Measurements from ENCODE around the gene LAMTOR5.

LAMTOR5 gene

DNA sequence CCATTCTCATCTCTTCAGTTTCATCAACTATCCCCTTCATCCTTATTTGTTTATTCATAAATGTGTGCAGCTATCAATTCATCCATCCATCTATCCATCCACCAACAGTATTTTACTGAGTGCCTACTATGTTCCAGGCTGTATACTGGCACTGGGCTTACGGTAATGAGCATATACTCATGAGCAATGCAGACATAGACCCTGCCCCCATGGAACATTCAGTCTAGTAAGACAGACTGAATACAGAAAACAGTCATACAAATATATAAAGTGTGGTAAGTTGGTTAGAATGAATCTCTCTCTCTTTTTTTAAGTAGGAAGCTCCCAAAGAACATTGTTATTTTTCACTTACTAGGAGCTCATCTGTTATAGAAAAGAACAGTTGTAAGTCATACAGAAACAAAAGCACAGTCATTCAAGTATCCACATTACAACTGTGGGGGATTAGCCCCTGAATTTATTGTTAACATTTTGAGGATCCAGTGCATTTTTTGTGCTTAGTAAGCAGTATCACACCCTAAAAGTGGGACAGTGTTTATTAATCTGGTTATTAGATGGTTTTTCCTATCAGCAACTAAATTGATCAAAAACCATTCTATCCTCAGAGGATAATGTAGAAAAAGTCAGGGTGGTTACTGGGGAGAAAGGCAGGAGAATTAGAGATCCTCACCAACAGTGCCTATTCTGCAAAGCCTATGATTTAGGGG lies 20.3 kb downstream of the LAMTOR5 start:
- DNase-seq (ENCODE audit: low read depth), result no peak

DNA sequence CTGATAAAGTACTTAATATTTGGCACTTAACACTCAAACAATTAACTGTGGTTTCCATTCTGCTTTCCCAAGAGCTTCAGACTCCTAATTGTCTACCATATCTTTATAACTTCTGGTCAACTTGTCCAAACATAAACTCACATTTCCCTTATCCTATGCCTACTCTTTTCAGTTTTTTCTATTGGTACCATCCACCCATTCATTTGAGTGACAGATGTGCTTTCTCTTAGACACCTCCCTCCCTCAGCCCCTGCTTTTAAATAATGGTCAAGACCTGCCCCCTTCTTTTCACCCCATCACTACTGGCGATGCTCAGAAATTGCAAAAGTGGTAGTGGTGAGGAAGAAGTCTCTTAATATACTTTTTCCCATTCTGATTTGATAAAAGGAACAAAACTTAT lies 22.1 kb downstream of the LAMTOR5 start:
- no peak for DNase-seq (ENCODE audit: low read depth)

DNA sequence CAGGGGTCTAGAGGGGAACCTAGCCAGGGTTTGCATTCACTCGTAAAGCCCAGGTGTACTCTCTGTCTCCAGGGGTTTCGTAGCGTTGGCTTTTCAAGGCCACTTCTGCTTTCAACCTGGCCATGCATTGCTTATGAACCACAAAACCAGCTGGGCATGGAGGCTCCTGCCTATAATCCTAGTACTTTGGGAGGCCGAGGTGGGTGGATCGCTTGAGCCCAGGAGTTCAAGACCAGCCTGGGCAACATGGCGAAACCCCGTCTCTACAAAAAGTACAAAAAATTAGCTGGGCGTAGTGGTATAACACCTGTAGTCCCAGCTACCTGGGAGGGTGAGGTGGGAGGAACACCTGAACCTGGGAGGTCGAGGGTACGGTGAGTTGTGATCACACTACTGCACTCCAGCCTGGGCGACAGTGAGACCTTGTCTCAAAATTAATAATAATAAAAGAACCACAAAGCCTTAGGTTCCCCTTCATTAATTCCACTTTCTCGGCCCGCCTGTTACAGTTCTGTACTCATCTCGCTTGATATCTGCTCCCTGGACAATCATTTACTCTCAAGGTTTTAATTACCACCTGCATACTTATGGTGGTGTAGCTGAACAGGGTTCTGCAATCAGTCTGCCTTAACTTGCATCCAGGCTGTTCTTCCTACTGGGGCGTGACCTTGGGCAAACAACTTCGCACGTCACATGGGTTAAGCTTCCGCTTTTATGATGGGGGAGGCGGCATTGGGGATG lies 22.7 kb downstream of the LAMTOR5 start:
- no peak for DNase-seq (ENCODE audit: low read depth)

DNA sequence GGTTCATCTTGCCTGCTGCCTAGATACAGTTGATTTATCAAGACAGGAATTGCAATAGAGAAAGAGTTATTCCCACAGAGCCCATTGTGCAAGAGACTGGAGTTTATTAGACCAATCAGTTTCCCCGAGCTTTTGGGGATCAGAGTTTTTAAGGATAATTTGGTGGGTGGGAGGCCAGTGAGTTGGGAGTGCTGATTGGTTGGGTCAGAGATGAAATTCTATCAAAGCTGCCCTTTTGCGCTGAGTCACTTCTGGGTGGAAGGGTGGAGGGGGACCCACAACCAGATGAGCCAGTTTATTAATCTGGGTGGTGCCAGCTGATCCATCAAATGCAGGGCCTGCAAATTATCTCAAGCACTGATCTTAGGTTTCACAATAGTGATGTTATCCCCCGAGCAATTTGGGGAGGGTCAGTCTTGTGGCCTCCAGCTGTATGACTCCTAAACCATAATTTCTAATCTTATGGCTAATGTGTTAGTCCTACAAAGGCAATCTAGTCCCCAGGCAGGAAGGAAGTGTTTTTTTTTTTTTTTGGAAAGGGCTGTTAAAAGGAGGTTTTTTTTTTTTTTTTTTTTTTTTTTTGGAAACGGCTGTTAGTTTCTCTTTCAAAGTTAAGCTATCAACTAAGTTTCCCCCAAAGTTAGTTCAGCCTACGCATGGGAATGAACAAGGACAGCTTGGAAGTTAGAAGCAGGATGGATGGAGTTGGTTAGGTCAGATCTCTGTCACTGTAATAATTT lies 24.1 kb downstream of the LAMTOR5 start:
- no peak for DNase-seq (ENCODE audit: low read depth)

DNA sequence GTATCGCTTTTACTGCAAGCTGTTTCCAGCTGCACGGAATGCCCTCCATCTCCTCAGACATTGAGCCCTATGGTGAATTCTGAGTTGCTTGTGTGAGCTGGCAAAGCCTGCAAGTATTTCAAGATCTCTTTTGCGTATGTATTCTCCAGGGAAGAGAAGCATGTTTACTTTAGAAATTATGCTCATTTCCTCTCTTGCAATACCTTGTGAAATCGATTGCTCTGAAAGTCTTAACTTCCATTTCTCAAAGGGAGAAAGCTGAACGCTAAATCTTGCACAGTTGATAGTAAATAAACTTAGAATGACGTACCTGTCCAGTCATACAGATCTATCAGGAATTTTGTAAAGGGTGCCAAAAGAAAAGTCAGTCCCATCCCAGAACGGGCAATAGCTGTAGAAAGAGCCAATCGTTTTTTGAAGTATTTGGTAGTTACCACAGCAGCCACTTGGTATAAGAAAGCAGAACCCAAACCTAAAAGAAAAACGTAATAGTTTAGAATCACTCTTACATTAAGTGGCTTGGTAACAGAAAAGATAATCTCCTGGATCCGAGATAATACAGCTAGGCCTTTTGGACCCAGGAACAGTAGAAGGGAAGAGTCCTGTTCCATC lies 26.7 kb downstream of the LAMTOR5 start:
- no peak for DNase-seq (ENCODE audit: low read depth)

DNA sequence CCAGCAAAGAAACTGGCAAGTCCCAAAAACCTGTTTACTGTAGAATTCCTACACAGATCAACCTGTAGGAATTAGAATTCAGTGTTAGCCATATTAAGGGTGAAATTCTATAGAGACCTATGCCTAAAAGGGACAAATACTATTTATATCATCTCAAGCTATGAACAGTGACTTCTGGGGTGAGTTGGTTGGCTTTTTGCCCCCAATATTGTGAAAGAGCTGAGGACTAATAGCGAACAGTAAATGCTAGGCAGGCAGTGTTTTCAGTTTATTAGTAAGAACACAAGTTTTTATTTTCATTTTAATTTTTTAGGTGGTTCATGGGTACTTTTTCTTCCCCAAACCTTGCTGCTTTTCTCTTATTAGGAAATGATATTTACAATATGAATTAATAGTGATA lies 32.0 kb downstream of the LAMTOR5 start:
- DNase-seq (ENCODE audit: low read depth), result no peak

DNA sequence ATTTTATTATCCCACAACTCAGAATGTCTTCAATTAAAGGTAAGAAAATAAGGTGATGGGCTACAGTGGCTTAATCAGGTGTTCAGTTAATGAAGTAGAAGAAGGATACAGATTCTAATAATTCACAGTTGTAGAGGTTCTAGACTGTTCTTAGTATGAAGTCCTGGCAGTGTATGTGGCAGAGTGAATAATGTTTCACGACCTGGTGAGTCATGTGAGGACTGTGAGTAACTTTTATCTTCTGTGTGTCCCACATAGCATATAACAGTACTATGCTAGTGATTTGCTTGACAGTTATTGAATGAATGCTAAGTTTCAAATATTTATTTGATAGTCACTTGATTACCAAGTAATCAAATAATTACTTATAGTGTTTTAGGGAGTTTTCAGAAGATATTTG lies 36.7 kb downstream of the LAMTOR5 start:
- DNase-seq (ENCODE audit: low read depth), result no peak

DNA sequence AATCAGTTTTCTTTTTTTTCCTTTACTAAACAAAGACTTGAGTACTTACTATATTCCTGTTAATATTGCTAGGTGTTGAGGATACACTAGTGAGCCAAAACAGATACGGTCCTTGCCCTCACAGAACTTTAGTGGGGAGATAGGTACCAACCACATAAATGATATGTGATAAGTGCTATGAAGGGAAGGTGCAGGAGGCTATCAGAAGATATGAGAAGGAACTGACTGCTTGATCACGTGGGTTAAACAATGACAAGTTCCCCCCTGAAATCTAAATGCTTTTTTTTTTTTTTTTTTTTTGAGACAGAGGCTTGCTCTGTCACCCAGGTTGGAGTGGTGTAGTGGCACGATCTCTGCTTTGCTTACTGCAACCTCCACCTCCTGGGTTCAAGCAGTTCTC lies 43.3 kb downstream of the LAMTOR5 start:
- no peak for DNase-seq (ENCODE audit: low read depth)

DNA sequence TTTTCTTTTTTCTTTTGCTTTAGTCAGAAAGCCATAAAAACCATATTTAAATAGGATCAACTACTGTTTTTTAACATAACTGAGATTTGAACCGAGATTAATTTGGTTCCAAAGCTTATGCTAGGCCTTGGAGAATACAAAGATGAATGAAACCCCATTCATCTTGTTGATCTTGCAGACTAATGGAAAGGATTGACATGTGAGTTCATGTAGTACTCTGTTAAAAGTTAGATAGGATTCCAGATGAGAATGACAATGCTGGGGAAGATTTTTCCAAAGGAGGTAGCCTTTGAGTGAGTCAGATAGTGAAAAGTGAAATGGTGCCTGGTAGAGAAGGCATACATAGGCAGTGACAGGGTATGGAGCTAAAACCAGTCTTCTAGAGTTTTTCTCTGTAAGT lies 45.6 kb downstream of the LAMTOR5 start:
- no peak for DNase-seq (ENCODE audit: low read depth)

DNA sequence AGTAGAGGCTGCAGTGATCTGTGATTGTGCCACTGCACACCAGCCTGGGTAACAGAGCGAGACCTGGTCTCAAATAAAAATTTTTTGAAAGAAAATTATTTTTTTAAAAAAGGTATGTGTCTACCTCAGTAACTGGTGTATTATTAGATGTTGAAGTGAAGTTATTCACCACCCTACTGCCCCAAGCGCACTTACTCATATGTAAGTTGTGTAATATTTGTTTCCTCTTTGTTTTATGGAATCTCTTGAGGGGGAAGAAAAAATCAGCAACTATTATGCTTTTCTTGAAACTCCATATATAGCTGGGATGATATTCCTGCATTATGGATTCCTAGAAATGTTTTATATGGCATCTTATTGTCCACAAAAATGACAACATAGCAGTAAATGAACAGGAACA lies 47.1 kb downstream of the LAMTOR5 start:
- no peak for DNase-seq (ENCODE audit: low read depth)

DNA sequence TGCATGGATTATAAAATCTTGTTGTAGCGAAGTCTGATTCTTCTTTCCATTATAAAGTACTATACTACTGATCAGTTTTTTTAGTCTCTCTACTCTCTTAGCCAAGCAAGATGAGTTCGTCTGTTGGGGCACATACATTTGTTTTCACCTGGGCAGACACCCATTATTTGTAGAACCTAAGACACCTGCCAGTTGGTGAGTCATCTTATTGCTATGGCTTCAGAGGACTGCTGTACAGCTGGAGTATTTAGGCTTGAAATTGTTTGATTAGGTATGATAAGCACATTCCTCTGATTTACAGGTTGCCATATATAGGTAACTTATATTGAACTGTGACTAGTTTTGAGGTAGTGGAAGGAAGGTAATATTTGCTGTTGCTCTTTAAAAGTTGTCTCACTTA lies 51.1 kb downstream of the LAMTOR5 start:
- DNase-seq (ENCODE audit: low read depth), result no peak

DNA sequence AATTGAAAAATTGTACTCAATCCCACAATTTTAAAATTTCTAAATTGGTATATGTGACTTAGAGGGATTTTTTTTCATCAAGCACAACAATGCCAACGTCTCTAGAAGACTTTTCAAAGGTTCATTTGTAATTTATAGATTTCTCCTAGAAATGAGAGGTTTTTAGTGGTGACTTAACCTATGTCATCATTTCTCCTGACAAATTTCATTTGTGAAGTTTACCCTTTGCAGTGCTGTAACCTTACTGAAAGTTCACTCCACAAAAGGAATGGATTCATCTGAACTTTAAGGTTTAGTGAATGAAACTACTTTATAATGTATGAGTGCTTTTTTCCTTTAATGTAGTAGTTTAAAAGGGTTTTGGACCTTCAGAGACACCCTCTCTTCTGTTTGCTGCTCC lies 52.2 kb downstream of the LAMTOR5 start:
- no peak for DNase-seq (ENCODE audit: low read depth)

Data from stimulated activated CD8-positive, alpha-beta memory T cell treated with anti-CD3 and anti-CD28 coated beads, Interleukin-15, amount 100 ng/mL, for 24 hours (primary cell).